ENCODE data around the gene ZAP70. TPM values are rescaled to one million over a fixed set of nuclear protein-coding genes. Genes with fewer than 3 reads are reported as not detected.

The ZAP70 gene
- total and polyA plus RNA-seq, 4 donors = 5.1 to 8.3 (median 5.5) TPM

Small RNA genes lying within 50 kb of the gene (small RNA-seq; reads per million reads assigned to genes)
- 0.12 reads per million for gene RNU4-8P (ENCODE audit: low replicate concordance)

Other genes with a start within 250 kb of the ZAP70 start
- gene ANKRD36B, start 123.7 kb upstream of the ZAP70 start, total RNA-seq = 100 to 1,000 TPM in 1 of 2 donors, 10 to 100 TPM in 1; 15.9 to 110 TPM
- gene ANKRD36B, start 123.7 kb upstream of the ZAP70 start, polyA plus RNA-seq = 10 to 100 TPM in 1 of 2 donors, 1 to 10 TPM in 1; 1.9 to 18.0 TPM
- gene COX5B, start 67.5 kb upstream of the ZAP70 start, total RNA-seq = 100 to 1,000 TPM; 104 to 215 TPM
- 100 to 1,000 TPM; 250 to 593 TPM for gene COX5B, start 67.5 kb upstream of the ZAP70 start, polyA plus RNA-seq
- 10 to 100 TPM; 36.4 to 80.0 TPM for gene ACTR1B, start 49.5 kb upstream of the ZAP70 start, total RNA-seq
- gene ACTR1B, start 49.5 kb upstream of the ZAP70 start, polyA plus RNA-seq = 10 to 100 TPM; 60.9 to 62.9 TPM
- gene C2orf92, start 43.9 kb upstream of the ZAP70 start, total RNA-seq = 10 to 100 TPM; 12.1 to 19.0 TPM
- 10 to 100 TPM in 1 of 2 donors, 1 to 10 TPM in 1; 1.8 to 16.4 TPM for gene C2orf92, start 43.9 kb upstream of the ZAP70 start, polyA plus RNA-seq